Osteoblast (primary cell): ENCODE measurements around the gene PGPEP1. TPM values are rescaled to one million over a fixed set of nuclear protein-coding genes. Genes with fewer than 3 reads are reported as not detected.

Experiments used
- DNase-seq: peaks from one replicate; pipeline ENCODE4 v3.0.0; 2011; ENCODE audit warnings: low spot score, mixed read lengths; ENCODE audit not compliant: insufficient read length; ENCODE audit errors: missing footprints
- H2AFZ ChIP-seq: 2 replicates; pipeline ENCODE4 v1.6.0; 2011; ENCODE audit warnings: mild to moderate bottlenecking, low read length
- H3K27ac ChIP-seq: 2 replicates; pipeline ENCODE4 v1.5.1; 2011; ENCODE audit warnings: mild to moderate bottlenecking, low read depth, low read length, moderate library complexity
- H3K27me3 ChIP-seq: 2 replicates; pipeline ENCODE4 v1.6.0; 2012; ENCODE audit warnings: mild to moderate bottlenecking, control low read depth, inconsistent platforms, low read length, moderate library complexity; ENCODE audit not compliant: insufficient read depth
- H3K36me3 ChIP-seq: 2 replicates; pipeline ENCODE4 v1.5.1; 2011; ENCODE audit warnings: mild to moderate bottlenecking, low read length, control low read depth, moderate library complexity; ENCODE audit not compliant: insufficient read depth
- H3K4me1 ChIP-seq: 2 replicates; pipeline ENCODE4 v1.5.1; 2011; ENCODE audit warnings: mild to moderate bottlenecking, low read length, control low read depth, moderate library complexity; ENCODE audit not compliant: insufficient read depth
- H3K4me2 ChIP-seq: 2 replicates; pipeline ENCODE4 v1.6.0; 2011; ENCODE audit warnings: mild to moderate bottlenecking, low read length; ENCODE audit not compliant: insufficient read depth
- H3K4me3 ChIP-seq: fragments of 200-600 bp; sonication (generic); 3 replicates; pipeline ENCODE4 v1.5.1; 2012; ENCODE audit warnings: mild to moderate bottlenecking, low read length, inconsistent platforms; ENCODE audit not compliant: insufficient read depth
- H3K79me2 ChIP-seq: 2 replicates; pipeline ENCODE4 v1.6.0; 2012; ENCODE audit warnings: mild to moderate bottlenecking, low read length, control low read depth, inconsistent platforms; ENCODE audit not compliant: insufficient read depth
- H3K9me3 ChIP-seq: 2 replicates; pipeline ENCODE4 v1.5.1; 2011; ENCODE audit warnings: low read depth, low read length, control low read depth
- H4K20me1 ChIP-seq: 2 replicates; pipeline ENCODE4 v1.6.0; 2012; ENCODE audit warnings: mild to moderate bottlenecking, low read length, control low read depth; ENCODE audit not compliant: insufficient read depth
- total RNA-seq: library from RNA; depleted of rRNA; stranded (reverse); fragments of >200 nt; gene quantifications from 2 replicates; pipeline ENCODE4 v1.2.3, GENCODE V29; 2012
- TF ChIP-seq, protein P1 (sequence below): IDR thresholded peaks from 2 replicates; pipeline ENCODE4 v1.5.1; 2011; ENCODE audit warnings: mild to moderate bottlenecking, low read depth, low read length, moderate library complexity; ENCODE audit errors: extremely low read depth

PGPEP1 gene
- total RNA-seq, 1 donor: 31.1 TPM

DNA sequence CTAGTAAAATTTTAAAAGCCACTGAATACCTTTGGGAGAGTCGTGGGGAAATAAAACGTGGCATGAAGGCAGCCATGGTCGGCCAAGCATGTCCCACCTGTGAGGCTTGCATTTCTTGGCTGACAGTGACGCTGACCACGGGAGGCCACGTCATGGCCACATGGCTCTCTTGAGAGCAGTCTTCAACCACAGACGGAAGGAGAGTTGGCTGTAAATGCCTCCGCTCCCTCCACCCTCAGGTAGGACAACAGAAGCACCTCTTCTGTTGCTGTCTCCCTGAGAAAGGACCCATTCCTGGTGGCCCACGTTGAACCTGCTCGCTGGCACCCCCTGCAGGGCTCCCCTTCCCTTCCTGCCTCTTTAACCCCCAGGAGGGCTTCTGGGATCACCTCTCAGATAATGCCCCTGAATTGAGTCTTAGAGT lies 67.7 kb downstream of the PGPEP1 start:
- Histone ChIP-seq H2AFZ (peak overlapping the region; percentile 71), H4K20me1 (no peaks in the 10 kb centered on the region), H3K9me3 (no peaks in the 10 kb centered on the region), H3K36me3 (no peaks in the 10 kb centered on the region), H3K4me3 (no peak overlapping the region), H3K4me2 (no peak overlapping the region), H3K4me1 (peaks cover 6% of the 10 kb centered on the region), H3K27ac (no peak overlapping the region), H3K27me3 (no peaks in the 10 kb centered on the region), H3K79me2 (no peaks in the 10 kb centered on the region)
- TF ChIP-seq, protein P1, sequence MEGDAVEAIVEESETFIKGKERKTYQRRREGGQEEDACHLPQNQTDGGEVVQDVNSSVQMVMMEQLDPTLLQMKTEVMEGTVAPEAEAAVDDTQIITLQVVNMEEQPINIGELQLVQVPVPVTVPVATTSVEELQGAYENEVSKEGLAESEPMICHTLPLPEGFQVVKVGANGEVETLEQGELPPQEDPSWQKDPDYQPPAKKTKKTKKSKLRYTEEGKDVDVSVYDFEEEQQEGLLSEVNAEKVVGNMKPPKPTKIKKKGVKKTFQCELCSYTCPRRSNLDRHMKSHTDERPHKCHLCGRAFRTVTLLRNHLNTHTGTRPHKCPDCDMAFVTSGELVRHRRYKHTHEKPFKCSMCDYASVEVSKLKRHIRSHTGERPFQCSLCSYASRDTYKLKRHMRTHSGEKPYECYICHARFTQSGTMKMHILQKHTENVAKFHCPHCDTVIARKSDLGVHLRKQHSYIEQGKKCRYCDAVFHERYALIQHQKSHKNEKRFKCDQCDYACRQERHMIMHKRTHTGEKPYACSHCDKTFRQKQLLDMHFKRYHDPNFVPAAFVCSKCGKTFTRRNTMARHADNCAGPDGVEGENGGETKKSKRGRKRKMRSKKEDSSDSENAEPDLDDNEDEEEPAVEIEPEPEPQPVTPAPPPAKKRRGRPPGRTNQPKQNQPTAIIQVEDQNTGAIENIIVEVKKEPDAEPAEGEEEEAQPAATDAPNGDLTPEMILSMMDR: peak; percentile 47
- DNase-seq: peak; percentile 67

DNA sequence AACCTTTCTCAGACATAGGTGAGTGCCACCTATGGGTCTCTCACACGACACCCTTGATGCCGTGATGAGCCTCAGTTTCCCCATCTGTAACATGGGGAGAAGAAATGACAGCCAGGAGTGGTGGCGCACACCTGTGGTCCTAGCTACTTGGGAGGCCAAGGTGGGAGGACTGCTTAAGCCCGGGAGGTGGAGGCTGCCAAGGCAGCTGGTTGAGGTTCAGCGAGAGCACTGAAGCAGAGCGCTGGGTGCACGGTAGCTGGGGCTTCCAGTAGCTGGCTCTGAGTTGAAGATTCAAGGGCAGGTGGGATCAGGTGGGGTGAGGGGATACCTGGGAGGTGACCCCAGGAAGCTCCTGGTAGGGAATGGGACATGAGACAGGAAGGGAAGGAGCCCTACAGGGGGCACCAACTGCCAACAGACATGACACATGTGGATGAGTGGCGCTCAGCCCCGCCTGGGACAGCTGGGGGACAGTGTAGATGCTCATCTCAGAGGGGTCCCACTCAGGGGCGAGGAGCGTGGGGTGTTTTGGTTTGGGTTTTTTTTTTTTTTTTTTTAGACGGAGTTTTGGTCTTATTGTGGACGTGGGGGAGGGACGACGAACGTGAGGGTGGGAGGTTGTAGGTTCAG lies 72.3 kb downstream of the PGPEP1 start:
- no peak overlapping the region for H3K27ac ChIP-seq
- peak; percentile 43 for DNase-seq
- no peaks in the 10 kb centered on the region for H3K79me2 ChIP-seq
- no peaks in the 10 kb centered on the region for H3K9me3 ChIP-seq
- no peaks in the 10 kb centered on the region for H4K20me1 ChIP-seq
- no peak overlapping the region for H3K4me2 ChIP-seq
- H3K36me3 ChIP-seq: no peaks in the 10 kb centered on the region
- H3K4me3 ChIP-seq: no peak overlapping the region
- TF ChIP-seq, protein P1: no peak
- no peaks in the 10 kb centered on the region for H3K27me3 ChIP-seq
- H2AFZ ChIP-seq: no peak overlapping the region
- peaks cover 42% of the 10 kb centered on the region for H3K4me1 ChIP-seq

DNA sequence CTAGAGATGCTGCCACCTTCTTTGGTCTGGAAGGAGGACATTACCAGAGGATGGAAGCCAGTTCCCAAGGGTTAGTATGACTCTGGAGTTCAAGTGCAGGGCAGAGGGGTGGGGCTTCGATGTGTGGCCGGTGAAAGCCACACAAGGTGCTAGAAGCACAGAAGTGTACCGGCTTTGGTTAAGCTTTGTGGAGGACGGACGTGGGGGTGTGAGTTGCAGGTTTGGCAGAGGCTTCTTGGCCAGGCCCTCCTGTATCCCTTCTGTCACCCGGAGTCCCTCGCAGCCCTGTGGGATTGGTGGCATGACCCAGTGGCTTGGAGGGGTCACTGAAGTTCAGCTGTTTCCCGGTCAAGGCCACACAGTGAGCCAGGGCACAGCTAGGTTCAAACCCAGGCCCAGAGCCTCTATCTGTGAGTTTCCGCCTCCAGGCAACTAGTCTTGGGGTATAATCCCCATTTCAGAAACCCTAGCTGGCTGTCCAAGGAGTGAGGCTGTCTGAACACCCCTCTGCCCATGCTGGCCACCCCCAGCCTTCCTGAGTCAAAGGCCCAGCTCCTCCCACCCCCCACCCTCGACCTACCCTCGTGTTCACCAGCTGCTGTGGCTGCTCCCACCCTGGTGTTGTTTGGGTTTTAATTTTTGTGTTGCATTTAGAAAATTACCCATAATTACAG lies 74.2 kb downstream of the PGPEP1 start:
- TF ChIP-seq, protein P1: no peak
- DNase-seq: peak; percentile 92
- H3K4me3 ChIP-seq: peak overlapping the region; percentile 65

DNA sequence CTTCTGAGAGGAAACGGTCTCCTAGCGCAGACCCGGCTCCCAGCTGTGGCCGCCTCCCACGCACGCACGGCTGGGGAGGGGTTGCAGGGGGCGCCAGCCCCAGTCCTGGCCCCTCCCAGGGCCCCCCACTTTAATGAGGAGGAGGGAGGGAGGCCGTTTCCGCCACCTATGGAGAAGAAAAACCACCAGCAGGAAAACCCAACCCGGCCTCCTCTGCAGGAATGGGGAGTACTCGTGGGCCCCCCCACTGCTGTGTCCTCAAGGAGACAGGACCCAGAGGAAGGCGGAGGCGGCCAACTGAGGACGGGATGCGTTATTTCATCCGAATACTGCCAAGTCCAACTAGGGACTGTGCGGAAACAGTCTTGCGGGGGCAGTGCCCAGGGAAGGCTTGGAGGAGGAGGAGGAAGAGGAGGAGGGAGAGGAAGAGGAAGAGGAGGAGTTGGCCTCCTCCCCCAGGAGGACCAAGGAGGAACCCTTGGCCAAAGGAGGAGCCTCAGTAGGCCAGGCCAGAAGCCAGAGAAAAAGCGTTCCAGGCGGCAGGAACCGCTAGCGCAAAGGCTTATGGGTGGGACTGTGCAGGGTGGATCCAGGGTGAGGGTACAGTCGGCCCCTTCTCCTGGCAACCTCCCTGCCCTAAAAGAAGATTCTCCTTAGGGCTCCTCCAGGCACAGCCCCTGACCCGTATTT lies 74.9 kb downstream of the PGPEP1 start:
- H4K20me1 ChIP-seq: peaks cover 3% of the 10 kb centered on the region
- peaks cover 51% of the 10 kb centered on the region for H3K4me1 ChIP-seq
- peak; percentile 94 for DNase-seq
- no peaks in the 10 kb centered on the region for H3K27me3 ChIP-seq
- peak overlapping the region; percentile 87 for H2AFZ ChIP-seq
- peak overlapping the region; percentile 81 for H3K4me2 ChIP-seq
- TF ChIP-seq, protein P1: no peak
- peak overlapping the region; percentile 65 for H3K4me3 ChIP-seq
- H3K36me3 ChIP-seq: no peaks in the 10 kb centered on the region
- peak overlapping the region; percentile 84 for H3K27ac ChIP-seq
- H3K79me2 ChIP-seq: peaks cover 14% of the 10 kb centered on the region
- no peaks in the 10 kb centered on the region for H3K9me3 ChIP-seq

More for the DNA sequence above, 74.2 kb downstream of the PGPEP1 start:
- Histone ChIP-seq H3K79me2 (peaks cover 7% of the 10 kb centered on the region), H3K9me3 (no peaks in the 10 kb centered on the region), H2AFZ (peak overlapping the region; percentile 36), H4K20me1 (no peaks in the 10 kb centered on the region), H3K27me3 (no peaks in the 10 kb centered on the region), H3K4me1 (peaks cover 49% of the 10 kb centered on the region), H3K36me3 (no peaks in the 10 kb centered on the region), H3K27ac (peak overlapping the region; percentile 84), H3K4me2 (peak overlapping the region; percentile 81)
